Fibroblast of upper back skin (primary cell): ENCODE results near the gene KRTAP10-9.

Experiments used
- DNase-seq: peaks from one replicate; pipeline ENCODE4 v3.0.0-alpha.2; 2013

Gene KRTAP10-9

GRCh38 chr21:44670642-44671432 is 43.9 kb downstream of the KRTAP10-9 start:
- no peak for DNase-seq

GRCh38 chr21:44671911-44672310 is 45.0 kb downstream of the KRTAP10-9 start:
- DNase-seq, result no peak

GRCh38 chr21:44677881-44678280 is 51.0 kb downstream of the KRTAP10-9 start:
- DNase-seq, result no peak
